Stimulated activated CD8-positive, alpha-beta memory T cell treated with anti-CD3 and anti-CD28 coated beads, Interleukin-12 subunit alpha, Interleukin-12 subunit beta, amount 100 ng/mL, for 4 hours (primary cell): ENCODE results near the gene MAP1LC3B.
"Not testable (repeated sequence)": the region's sequence is repeated elsewhere in the genome, so short reads cannot be mapped to it uniquely, and the experiment has no call there.

Experiments used
- DNase-seq: peaks from one replicate; pipeline ENCODE4 v3.0.0-alpha.2; 2020; ENCODE audit warnings: low read depth

Gene MAP1LC3B

GRCh38 chr16:87380881-87381280 lies 11.3 kb upstream of the MAP1LC3B start:
- no peak for DNase-seq

GRCh38 chr16:87382023-87382785 lies 9.9 kb upstream of the MAP1LC3B start:
- no peak for DNase-seq

DNA sequence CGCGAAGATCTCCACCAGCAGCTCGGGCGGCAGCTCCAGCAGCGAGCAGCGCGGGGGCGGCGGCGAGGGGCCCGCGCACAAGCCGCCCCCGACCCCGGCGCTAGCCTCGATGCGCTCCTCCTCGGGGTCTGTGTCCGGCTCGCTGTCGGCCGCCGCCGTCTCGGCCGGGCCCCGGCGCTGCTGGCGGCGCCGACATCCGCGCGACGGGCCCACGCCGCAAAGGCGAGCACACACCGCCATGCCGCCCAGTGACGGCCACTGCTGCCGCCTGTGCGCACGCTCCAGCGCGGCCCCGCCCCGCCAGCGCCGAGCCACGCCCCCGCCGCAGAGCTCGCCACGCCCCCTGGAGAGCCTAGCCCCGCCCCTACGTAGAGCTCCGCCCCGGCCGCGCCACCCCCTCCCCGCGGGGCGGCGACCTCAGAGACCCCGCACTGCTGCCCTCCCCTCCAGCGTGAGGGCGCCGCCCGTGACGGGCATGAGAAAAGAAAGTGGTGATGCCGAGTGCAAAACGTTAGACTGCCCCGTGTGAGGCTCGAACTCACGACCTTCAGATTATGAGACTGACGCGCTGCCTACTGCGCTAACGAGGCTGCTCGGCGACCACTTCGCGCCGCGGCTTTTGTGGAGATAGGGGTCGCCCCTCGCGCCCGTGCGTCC lies 8.5 kb upstream of the MAP1LC3B start, which contains the start of gene FBXO31:
Gene FBXO31 (minus strand): TSS at position 272 of the 657 bp plus-strand sequence. CDS start 32 bp downstream, at position 240.
- peak; percentile 84 for DNase-seq

DNA sequence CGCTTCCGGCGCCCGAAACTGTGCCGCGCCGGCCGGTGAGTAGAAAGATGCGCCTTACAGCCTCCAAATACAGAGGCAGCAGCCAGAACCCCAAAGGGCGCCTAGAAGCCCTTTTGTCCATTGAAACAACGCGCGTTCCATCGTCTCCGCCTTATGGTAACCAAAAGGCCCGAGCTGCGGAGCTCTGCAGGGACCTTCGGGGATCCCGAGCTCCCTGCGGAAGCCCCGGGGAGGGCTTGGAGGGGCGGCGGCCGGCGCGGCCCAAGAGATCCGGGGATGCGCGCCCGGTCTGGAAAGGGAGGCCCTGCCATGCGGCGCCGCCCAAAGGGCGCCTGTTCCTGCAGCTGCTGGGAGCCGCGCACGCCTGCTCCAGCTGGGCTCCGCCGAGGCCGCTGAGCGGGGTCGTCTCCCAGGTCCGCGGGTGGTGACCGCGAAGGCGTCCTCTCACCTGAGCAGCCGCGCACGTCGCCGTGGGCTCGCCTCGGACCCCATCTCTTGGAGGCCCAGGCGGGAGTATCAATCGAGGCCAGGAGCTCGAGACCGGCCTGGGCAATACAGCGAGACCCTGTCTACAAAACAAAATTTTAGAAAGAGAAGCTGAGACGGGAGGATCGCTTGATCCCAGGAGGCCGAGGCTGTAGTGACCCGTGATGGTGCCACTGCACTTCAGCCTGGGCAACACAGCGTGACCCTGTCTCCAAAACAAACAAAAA lies 7.8 kb upstream of the MAP1LC3B start:
- DNase-seq: no peak

DNA sequence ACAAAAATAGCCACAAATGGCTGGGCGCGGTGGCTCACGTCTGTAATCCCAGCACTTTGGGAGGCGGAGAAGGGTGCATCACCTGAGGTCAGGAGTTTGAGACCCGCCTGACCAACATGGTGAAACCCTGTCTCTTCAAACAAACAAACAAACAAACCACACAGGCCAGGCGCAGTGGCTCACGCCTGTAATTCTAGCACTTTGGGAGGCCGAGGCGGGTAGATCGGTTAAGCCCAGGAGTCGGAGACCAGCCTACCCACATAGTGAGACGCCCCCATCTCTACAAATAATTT lies 7.3 kb upstream of the MAP1LC3B start:
- not testable (repeated sequence) for DNase-seq

DNA sequence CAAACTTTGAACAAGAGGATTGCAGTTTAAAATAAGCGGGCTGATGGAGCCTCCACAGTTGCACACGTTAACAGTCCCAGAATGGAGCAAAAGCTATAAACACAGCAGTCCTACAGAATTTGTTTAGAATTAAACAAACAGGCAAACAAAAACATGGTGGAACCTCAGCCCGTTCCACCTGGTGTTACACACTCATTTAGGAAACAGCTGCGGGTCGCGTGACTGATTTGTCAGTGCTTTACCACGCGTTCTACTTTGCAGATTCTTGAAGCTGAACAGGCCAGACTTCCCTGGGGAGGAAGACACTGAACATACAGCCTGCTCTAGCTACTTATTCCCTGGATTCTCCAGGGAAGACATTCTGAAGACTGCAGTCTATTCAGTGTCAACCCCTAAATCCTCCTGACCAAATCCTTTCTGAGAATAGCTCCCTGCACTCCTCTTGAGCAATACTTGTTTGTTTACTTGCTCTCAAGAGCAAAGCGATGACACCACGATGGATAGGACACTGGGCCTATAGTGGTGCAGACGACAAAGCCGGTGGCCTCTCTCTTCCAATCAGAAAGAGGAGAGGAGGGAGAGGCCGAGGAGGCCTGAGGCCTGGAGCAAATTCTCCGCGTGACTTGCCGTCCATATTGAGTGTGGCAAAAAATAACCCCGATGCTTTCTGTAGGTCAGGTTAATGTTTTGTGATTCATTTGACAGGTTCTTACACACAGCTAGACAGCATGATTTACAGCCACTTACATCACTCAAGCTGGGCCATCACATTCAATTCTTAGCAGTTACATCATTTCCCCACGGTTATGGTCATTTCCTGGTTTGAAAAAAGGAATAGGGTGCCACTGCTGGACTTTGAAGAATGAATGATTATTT lies 4.0 kb upstream of the MAP1LC3B start:
- DNase-seq: peak; percentile 69

DNA sequence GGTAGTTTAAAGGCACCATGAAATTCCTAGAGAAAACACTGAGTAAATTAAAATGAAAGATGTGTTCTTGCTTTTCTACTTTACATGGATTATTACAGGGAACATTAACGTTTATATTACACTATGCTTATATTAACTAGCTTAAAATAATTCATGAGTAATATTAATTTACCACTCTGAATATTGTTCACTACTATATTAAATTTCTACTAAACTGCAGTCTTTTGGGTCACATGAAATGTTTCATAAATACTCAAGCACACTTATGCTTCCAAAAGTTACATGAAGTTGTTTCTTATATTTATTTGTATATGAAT lies 3.4 kb upstream of the MAP1LC3B start:
- no peak for DNase-seq

DNA sequence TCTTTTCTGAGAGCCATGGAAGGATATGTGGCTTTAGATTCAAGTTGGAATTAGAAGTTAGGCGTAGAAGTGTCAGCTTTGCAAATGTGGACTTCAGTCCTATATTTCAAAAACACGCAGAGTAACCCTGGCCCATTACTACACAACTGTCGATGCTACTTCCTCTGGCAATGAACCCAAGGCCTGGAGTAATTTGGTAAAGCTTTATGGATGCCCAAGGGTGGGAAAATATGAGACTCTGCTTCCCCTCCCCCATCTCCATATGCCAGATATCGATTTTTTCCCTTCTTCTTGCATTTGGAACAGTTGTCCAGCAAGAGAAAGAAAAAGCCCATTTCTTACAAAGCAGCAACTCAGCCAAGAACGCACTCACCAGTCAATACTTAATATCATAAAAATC lies 2.9 kb upstream of the MAP1LC3B start:
- no peak for DNase-seq

DNA sequence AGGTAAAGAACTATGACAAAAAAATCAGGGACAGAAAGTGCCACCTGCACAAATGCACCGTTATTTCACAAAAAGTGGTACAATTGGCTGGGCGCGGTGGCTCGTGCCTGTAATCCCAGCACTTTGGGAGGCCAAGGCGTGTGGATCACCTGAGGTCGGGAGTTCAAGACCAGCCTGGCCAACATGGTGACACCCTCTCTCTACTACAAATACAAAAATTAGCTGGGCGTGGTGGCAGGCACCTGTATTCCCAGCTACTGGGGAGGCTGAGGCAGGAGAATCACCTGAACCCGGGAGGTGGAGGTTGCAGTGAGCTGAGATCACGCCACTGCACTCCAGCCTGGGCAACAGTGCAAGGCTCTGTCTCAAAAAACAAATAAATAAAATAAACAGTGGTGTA lies 2.2 kb upstream of the MAP1LC3B start:
- DNase-seq: not testable (repeated sequence)

DNA sequence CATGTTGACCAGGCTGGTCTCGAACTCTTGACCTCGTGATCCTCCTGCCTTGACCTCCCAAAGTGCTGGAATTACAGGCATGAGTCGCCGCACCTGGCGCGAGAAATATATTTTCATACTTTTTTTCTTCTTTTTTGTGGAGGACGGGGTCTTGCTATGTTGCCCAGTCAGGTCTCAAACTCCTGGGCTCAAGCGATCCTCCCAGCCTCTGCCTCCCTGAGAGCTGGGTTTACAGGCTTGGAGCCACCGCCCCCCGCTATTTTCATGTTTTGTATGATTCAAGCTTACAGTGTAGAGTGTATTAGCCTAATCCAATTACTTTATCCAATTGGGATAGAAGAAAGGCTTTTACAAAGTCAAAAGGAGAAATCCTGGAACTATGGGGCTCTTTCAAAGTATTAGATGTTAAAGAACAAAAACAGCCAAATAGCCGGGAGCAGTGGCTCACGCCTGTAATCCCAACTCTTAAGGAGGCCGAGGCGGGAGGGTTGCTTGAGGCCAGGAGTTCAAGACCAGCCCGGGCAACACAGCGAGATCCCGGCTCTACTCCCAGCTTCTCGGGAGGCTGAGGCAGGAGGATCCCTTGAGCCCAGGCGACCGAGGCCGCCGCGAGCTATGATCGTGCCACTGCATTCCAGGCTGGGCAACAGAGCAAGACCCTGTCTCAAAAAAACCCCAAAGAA lies 1.4 kb upstream of the MAP1LC3B start:
- no peak for DNase-seq

DNA sequence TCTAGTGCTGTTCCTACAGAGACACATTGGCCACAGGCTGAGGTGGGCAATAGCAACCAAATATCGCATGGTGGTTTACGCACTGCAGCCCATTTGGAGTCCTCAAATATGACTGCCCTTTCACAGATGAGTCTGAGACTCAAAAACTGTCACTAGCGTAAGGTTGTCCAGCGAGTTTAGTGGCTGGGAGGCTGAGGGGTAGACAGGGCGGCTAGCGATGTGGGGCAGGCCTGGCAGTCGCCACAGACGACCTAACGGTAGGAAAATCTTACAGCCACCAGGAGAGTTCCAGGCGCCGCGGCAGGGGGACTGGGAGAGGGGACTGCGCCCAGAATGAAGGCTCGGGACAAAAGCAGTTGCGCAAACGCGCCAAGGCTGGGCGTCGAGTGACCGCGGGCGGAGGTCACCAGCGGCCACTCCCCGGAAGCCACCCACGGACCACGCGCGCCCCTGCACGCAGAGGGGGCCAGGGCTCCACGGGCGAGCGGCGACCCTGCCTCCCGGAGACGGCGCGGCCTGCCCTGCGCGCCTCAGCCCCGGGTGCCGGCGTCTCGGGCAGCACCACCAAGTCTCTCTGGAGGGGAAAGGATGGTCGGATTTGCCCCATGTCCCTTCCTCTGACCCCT lies 699 bp upstream of the MAP1LC3B start:
- no peak for DNase-seq

GRCh38 chr16:87392821-87393679 lies 914 bp downstream of the MAP1LC3B start:
- peak; percentile 28 for DNase-seq

DNA sequence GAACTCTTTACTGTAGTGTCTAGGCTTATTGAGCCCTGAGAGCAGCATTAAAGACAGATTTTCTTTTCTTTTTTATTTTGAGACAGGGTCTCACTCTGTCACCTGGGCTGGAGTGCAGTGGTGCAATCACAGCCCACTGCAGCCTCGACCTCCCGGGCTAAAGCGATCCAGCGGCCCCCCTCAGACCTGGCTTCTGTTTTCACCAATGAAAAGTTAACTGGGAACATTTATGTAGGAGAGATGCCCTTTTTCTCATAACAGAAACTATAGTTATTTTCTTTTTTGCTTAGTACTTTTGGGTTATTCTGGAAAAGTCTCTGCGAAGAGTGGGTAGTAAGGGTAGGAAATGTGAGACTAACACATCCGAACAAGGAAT lies 1.5 kb downstream of the MAP1LC3B start:
- no peak for DNase-seq

- DNase-seq: no peak
Observed at GRCh38 chr16:87395181-87395842, 3.2 kb downstream of the MAP1LC3B start.

DNA sequence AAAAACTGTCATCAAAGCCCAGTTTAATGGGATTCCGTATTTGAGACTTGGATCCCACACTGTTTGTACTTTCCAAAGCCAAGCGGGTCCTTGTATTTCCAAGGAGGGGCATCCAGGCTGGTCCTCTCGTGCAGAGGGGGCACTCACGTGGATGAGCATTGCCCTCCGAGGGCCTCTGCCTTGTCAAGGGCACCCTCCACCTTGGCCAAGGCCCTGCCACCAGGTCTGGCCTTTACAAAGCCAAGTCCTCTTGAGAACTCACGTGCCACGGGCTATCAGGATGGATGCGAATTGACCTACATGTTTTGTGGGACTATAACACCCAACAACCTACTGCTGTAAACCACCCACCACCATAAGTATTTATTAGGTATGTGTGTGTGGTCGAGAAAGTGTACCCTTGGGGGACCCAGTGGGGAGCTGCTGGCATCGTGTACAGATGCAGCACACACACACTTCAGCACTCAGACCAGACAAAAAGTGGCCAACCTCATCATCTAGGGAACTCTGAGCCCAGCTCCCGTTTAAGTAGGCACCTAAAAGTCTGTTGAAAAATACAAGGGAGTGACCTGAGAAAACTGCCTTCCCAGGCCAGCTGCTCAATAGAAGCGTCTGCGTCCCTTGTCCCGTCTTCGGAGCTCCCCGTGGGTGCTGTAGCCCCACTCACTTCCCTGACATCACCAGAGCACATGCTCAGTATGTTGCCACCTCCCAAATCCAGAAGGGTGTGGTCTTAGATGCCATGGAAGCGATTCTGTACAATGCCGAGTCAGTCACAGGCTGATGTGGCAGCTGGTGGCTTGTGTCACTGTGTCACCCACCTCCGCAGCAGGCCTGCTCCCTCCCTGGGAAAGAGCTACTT lies 12.9 kb downstream of the MAP1LC3B start:
- DNase-seq: no peak

- no peak for DNase-seq
Observed at GRCh38 chr16:87406495-87407088, 14.5 kb downstream of the MAP1LC3B start.

GRCh38 chr16:87407511-87408112 lies 15.5 kb downstream of the MAP1LC3B start:
- no peak for DNase-seq

DNA sequence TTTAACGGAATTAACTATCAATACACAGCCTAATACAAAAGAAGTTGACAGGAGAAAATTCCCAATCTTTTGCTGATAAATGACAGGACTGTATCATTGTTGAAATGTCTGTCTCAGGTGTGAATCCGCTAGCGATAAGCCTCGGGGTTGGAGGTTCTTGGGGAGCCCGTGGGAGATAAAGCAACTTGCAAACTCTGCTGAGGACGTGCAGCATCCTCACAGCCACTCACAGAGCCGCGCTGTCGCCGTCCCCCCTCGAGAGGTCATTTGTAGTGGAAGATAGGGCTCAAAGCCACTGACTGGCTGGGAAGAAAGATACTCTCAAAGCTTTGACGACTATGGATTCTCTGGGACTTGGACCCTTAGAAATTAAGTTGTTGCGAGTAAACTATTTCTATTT lies 17.0 kb downstream of the MAP1LC3B start:
- no peak for DNase-seq
